DMS114 treated with DMSO at 0.1 percent for 48 hours (cell line): ENCODE results near the gene RBBP4.

ENCODE experiments used
- DNase-seq: peaks from one replicate; lab custom pipeline; 2025; ENCODE audit not compliant: unreplicated experiment; lab: John Stamatoyannopoulos, UW

Gene RBBP4

GRCh38 chr1:32717503-32717902 lies 66.5 kb downstream of the RBBP4 start:
- DNase-seq = no peak

- DNase-seq = no peak
Measured at GRCh38 chr1:32718036-32718435, 67.0 kb downstream of the RBBP4 start.

GRCh38 chr1:32718527-32718926 lies 67.5 kb downstream of the RBBP4 start:
- no peak for DNase-seq

- DNase-seq = no peak
Measured at GRCh38 chr1:32719681-32720275, 68.8 kb downstream of the RBBP4 start.

- no peak for DNase-seq
Measured at GRCh38 chr1:32724678-32725614, 73.9 kb downstream of the RBBP4 start.

- no peak for DNase-seq
Measured at GRCh38 chr1:32725615-32725982, 74.6 kb downstream of the RBBP4 start.

- DNase-seq = no peak
Measured at GRCh38 chr1:32727876-32728275, 76.9 kb downstream of the RBBP4 start.

GRCh38 chr1:32728413-32729077 lies 77.5 kb downstream of the RBBP4 start:
- DNase-seq = no peak

GRCh38 chr1:32729254-32730046 lies 78.4 kb downstream of the RBBP4 start:
- no peak for DNase-seq

- no peak for DNase-seq
Measured at GRCh38 chr1:32733582-32734321, 82.7 kb downstream of the RBBP4 start.
